ENCODE measurements around the gene OR10G4. TPM values are rescaled to one million over a fixed set of nuclear protein-coding genes. Genes with fewer than 3 reads are reported as not detected.

The OR10G4 gene
- total RNA-seq, 2 donors from 2014 or later, result not detected

- H3K27ac ChIP-seq (ENCODE audit: low read depth, low read length), result no peak within 1 kb of the TSS
- H3K4me3 Mint-ChIP-seq, result no peak within 1 kb of the TSS
- no peaks in the 10 kb centered on the region for H3K9me3 ChIP-seq (ENCODE audit: control insufficient read depth, low read length)
- no peak for DNase-seq
- no peak within 1 kb of the TSS for H3K27ac Mint-ChIP-seq
- no peak within 1 kb of the TSS for H3K4me3 ChIP-seq (ENCODE audit: low read length)
- peaks cover 12% of the 10 kb centered on the region for H3K4me1 Mint-ChIP-seq
- no peaks in the 10 kb centered on the region for H3K27me3 ChIP-seq (ENCODE audit: control insufficient read depth, insufficient read depth, low read length, poor library complexity, severe bottlenecking)
- no peaks in the 10 kb centered on the region for H3K4me1 ChIP-seq (ENCODE audit: control insufficient read depth, insufficient read depth, low read length)
- H3K9ac ChIP-seq (ENCODE audit: extremely low read depth, low read length, poor library complexity, severe bottlenecking), result no peak within 1 kb of the TSS
- peaks cover 2% of the 10 kb centered on the region for H3K27me3 Mint-ChIP-seq (ENCODE audit: insufficient read depth)
- no peaks in the 10 kb centered on the region for H3K36me3 ChIP-seq (ENCODE audit: control insufficient read depth, insufficient read depth, low read length)
- TF ChIP-seq CTCF (conservative IDR thresholded peaks at IDR 0.05), result no peak
- no peaks in the 10 kb centered on the region for H3K36me3 Mint-ChIP-seq (ENCODE audit: low read depth)
- WGBS, 2 experiments (ENCODE audit: insufficient coverage in 1 of 2, insufficient read length in 1 of 2), result 80 to 88% methylated on average over 1 of the region's 2 CpGs
- H3K9me3 Mint-ChIP-seq, result no peaks in the 10 kb centered on the region
These were observed 13.7 kb downstream of the OR10G4 start, which contains the start of gene OR10G8 for GRCh38 chr11:124026498-124026897. OR10G8 (plus strand) TSS chr11:124026798; CDS start chr11:124029623, 2,825 bp downstream.

GRCh38 chr11:124036666-124037065 is 23.9 kb downstream of the OR10G4 start:
- Histone ChIP-seq H3K4me3 (ENCODE audit: low read length) (no peak overlapping the region), H3K9me3 (ENCODE audit: control insufficient read depth, low read length) (no peaks in the 10 kb centered on the region), H3K36me3 (ENCODE audit: control insufficient read depth, insufficient read depth, low read length) (no peaks in the 10 kb centered on the region), H3K27ac (ENCODE audit: low read depth, low read length) (no peak overlapping the region), H3K4me1 (ENCODE audit: control insufficient read depth, insufficient read depth, low read length) (no peaks in the 10 kb centered on the region), H3K9ac (ENCODE audit: extremely low read depth, low read length, poor library complexity, severe bottlenecking) (no peak overlapping the region), H3K27me3 (ENCODE audit: control insufficient read depth, insufficient read depth, low read length, poor library complexity, severe bottlenecking) (no peaks in the 10 kb centered on the region)
- 97 to 100% methylated on average over 1 of the region's 1 CpG for WGBS, 2 experiments (ENCODE audit: insufficient coverage in 1 of 2, insufficient read length in 1 of 2)
- H3K4me1 Mint-ChIP-seq, result peaks cover 4% of the 10 kb centered on the region
- DNase-seq, result no peak
- no peak overlapping the region for H3K27ac Mint-ChIP-seq
- TF ChIP-seq CTCF (conservative IDR thresholded peaks at IDR 0.05), result no peak
- no peaks in the 10 kb centered on the region for H3K36me3 Mint-ChIP-seq (ENCODE audit: low read depth)
- no peaks in the 10 kb centered on the region for H3K9me3 Mint-ChIP-seq
- no peaks in the 10 kb centered on the region for H3K27me3 Mint-ChIP-seq (ENCODE audit: insufficient read depth)
- H3K4me3 Mint-ChIP-seq, result no peak overlapping the region

- no peaks in the 10 kb centered on the region for H3K36me3 ChIP-seq (ENCODE audit: control insufficient read depth, insufficient read depth, low read length)
- WGBS, 2 experiments (ENCODE audit: insufficient coverage in 1 of 2, insufficient read length in 1 of 2), result 92 to 93% methylated on average over 9 of the region's 9 CpGs
- no peaks in the 10 kb centered on the region for H3K9me3 ChIP-seq (ENCODE audit: control insufficient read depth, low read length)
- H3K9me3 Mint-ChIP-seq, result no peaks in the 10 kb centered on the region
- no peaks in the 10 kb centered on the region for H3K27me3 ChIP-seq (ENCODE audit: control insufficient read depth, insufficient read depth, low read length, poor library complexity, severe bottlenecking)
- H3K4me1 Mint-ChIP-seq, result peaks cover 9% of the 10 kb centered on the region
- TF ChIP-seq CTCF (conservative IDR thresholded peaks at IDR 0.05), result no peak
- no peak overlapping the region for H3K9ac ChIP-seq (ENCODE audit: extremely low read depth, low read length, poor library complexity, severe bottlenecking)
- H3K36me3 Mint-ChIP-seq (ENCODE audit: low read depth), result no peaks in the 10 kb centered on the region
- H3K4me1 ChIP-seq (ENCODE audit: control insufficient read depth, insufficient read depth, low read length), result no peaks in the 10 kb centered on the region
- H3K27ac Mint-ChIP-seq, result no peak overlapping the region
- no peak overlapping the region for H3K4me3 ChIP-seq (ENCODE audit: low read length)
- H3K27ac ChIP-seq (ENCODE audit: low read depth, low read length), result no peak overlapping the region
- no peak overlapping the region for H3K4me3 Mint-ChIP-seq
- DNase-seq, result peak; percentile 51
- H3K27me3 Mint-ChIP-seq (ENCODE audit: insufficient read depth), result no peaks in the 10 kb centered on the region
These were observed 26.8 kb downstream of the OR10G4 start for GRCh38 chr11:124039557-124039956.

Measured in endodermal cell (in vitro differentiated cells).